ENCODE data around the gene NTM.

The NTM gene

DNA sequence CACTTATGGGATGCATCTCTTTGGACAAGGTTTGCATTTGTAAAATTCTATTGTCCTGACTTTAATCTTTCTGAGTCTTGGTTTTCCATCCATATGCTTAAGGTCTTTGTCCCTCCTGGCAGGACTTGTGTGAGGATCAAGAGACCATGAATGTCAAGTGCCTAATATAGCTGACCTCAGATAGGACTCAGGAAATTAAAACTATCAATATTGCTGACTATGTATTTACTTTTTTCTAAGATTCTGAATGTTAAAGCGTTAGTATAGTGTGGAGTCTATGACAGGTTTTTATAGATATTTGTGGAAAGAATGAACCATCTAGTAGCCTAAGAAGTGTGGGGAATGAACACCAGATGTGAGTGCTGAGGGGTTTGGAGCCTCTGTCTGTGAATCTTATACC is 637.8 kb downstream of the NTM start:
- DNase-seq (ENCODE audit: low read depth) = no peak

DNA sequence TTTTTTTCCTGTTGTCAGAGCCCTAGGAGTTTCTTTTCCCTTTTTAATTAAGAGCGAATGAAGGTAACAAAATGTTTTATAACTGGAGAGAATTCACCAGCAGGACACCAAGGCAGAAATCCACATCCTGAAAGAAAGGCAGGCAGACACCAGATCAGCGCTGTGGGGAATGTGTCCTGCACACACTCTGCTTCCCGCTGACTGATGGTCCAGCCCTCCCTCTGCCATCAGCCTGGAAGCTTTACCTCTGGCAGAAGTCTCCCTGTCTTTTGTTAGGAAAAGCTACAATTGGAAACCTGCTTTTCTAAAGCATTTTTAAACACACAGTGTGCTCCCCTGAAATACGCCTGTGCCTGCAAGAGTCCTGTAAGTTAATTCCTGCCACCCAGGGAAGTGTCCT is 638.5 kb downstream of the NTM start:
- DNase-seq (ENCODE audit: low read depth) = no peak

DNA sequence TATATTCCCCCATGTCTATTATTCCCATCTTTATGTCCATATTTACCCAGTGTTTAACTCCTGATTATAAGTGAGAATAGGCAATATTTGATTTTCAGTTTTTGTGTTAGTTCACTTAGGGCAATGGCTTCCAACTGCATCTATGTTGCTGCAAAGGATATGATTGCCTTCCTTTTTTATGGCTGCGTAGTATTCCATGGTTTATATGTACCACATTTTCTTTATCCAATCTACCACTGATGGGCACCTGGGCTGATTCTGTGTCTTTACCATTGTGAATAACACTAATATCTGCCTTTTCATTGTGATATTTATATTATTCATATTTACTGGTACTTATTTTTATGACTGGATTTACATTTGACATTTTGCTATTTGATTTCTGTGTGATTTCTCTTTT is 649.6 kb downstream of the NTM start:
- no peak for DNase-seq (ENCODE audit: low read depth)

DNA sequence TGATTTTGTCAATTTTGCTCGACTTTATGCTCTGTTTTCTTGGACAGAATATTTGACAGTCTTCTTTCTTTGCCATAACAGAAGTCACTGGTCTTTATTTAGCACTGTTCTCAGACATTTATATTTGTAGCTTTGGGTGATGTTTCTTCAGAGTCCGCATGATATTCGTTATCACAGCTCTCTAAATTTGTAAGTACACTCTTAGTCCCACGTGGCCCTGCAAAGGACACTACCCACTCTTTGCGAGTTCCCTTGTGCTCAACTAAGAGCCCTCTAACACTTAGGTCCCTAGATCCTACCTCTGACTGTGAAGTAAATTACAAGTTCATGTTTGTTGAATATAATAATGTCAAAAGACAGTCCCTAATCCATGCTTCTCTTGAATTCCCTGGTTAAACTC is 651.9 kb downstream of the NTM start:
- DNase-seq (ENCODE audit: low read depth) = no peak

DNA sequence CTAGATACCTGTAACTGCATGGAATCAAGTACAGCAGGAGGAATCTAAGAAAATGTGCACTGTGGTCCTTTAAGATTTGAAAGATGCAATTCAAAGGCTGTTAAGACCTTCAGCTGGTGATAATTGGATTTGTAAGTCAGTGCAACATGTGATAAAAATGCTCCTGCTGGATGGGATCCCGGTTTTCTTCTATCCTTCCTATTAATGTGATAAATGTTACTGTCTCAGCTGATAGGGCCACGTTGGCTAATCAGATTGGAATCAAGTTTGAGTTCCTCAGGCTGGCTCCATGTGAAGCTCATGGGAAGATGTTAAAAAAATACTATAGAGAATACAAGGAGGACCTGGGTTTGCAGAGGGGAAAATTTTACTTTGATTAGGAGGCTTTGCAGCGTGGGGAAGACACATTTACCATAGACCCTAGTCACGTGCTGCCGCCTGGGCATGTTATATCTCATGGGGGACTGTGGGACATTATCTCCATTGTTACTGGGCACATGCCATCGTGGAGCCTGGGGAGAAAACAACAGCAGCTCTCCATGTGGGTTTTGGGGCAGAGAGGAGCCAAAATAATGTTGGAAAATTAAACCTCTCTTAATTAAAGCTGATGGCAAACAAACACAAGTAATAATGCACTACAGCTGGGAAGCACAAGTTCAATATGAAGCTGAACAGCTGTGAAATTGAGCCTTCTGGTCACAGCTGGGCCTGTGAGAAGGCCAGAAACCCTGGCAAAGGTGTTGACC is 652.5 kb downstream of the NTM start:
- DNase-seq (ENCODE audit: low read depth) = no peak

DNA sequence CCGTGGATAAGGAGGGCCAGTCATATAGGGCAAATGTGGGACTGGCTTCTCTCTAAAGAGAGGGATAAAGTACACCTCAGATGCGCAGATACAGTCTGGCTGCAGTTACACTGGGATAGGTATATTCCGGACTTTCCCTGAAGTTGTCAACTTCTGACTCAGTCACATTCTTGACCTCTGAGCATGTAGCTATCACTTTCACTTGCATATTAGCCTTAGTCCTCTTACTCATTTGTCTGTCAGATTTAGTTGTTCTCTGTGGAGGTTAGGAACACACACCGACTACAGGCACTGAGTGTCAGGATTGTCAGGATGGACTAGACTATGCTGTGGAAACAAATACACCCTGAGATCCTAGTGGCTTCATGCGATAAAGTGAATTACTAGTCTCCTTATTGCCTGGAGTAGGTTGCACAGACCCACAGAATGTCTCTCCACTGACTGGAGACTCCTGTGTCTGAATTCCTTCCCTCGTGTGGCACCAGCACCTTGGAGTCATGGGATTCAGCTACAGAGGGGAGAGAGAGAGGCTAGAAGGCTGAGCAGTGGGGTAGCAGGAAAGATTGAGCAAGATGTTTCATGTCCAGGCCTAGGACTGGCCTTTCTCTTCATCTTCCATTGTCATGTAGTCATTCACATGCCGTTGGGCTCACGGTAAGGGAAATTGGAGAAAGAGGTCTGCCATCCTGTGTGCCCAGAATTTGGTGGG is 654.3 kb downstream of the NTM start:
- DNase-seq (ENCODE audit: low read depth) = no peak

DNA sequence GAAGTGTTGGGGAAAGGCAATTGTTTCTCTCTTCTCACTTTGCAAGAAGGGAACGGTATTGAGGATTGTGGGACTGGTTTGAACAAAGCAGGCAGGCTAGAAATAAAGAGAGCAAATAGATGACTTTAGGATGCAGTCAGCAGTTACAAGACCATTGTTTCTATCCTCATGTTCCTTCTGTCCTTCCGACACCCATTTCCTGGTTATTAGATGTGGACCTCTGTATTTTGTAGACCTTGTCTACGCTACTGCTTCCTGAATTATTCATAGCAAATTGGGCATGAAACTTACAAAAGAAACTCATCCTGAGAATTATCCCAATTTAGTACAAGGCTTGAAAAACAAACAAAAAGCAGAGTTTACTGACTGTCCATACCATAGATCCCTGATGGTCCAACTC is 656.3 kb downstream of the NTM start:
- DNase-seq (ENCODE audit: low read depth) = no peak

DNA sequence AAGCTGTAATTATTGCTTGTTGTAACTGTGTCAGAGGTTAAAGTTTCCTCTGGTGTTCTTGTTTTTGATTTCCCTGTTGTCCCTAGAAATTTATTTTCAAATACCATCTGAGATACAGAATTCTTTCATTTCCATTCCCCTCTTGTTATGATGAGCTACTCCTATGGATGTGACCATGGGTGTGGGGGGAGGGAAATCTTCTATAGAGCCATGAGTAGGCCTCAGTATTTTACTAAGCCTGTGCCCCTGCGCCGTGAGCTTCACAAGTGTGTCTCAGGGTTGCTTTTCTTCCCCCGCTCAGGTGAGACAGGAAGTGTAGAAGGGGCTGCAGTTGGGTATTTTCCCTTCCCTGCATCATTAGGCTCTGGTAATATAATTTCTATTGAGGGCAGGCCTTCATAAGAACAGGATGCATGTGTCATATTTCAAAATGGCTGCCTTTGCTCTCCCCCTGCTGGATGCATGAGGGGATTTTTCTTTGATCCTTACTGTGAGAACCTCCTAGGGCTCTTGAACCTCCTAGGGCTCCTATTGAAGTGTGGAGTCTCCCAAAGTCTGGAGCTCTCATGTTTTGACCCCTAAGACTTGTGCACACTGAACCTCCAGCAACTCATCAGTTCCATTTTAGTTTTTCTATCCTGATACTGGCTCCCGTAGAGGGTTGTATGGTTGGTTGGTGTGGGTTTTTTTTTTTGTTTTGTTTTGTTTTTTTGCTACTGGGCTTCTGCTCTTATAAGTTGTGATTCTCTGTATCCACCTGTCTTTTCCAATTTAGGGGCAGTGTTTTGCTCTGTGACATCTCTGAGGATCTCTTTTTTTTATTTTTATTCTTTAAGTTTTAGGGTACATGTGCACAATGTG is 658.2 kb downstream of the NTM start:
- no peak for DNase-seq (ENCODE audit: low read depth)

DNA sequence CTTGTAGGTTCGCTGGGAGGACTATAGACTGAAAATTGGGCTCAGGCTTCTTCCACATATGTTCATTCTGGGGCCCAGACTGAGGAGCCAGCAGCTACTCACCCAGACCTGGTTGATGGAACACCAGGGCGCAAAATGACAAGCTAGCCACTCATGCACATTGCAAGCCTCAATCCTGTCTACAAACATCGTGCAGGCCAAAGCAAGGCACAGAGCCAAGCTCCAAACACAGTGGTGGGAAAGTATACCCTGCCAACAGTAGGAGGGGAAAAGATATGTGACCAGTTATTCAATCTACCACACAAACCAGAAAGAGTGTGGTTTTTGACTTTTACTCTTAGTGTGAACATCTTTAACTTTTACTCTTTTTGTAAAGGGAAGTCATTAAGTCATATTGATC is 660.5 kb downstream of the NTM start:
- DNase-seq (ENCODE audit: low read depth) = no peak

DNA sequence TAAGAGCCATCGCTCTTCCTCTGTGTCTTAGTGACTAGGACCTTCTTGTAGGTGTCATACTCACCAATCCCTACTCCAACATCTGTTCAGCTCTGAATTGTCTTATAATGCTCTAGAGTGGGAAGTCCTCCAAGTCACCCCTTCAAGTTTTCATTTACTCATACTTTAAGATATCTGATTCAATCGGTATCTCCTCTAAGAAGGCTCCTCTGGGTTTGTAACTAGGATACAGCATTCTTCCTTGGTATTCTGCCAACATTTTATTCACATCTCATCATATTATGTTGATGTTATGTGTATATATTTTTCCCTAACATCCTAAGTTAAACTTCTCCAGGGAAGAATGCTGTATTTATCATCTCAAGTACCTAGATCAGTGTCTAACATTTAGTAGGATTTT is 662.1 kb downstream of the NTM start:
- no peak for DNase-seq (ENCODE audit: low read depth)

DNA sequence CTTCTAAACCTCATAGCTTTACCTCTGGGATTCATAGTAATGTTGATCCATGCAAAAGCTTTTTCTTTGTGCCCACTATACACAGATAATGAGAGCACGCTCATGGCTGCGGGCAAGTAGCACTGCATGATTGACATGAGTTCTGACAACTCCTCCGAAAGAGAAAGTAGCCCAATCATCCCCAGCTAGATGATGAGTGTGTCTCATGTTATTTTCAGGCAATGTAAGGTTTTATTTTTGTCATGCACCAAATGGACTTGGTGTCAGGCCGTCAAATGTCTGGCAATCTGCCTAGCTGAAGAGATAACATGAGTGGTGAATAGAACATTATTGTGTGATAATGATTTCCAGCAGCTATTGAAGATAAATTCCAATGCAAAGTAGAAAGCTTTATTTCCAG is 662.6 kb downstream of the NTM start:
- no peak for DNase-seq (ENCODE audit: low read depth)

DNA sequence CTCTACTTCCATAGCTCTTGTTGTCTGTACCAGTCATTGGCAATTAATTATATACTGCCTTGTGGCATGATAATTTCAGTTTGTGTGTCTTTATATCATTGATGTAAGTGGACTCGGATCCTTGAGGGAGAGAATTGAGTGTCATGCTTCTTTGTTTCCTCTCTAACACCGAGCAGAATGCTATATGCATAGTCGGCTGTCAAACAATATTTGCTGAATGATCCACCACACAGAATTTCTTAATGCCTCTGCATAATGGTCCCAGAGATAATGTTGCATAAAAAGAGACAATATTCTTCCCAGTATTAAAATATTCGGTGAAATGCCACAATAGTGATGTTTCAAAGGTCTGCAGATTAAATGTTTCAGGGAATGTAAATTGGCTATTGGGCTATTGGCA is 664.8 kb downstream of the NTM start:
- no peak for DNase-seq (ENCODE audit: low read depth)

DNA sequence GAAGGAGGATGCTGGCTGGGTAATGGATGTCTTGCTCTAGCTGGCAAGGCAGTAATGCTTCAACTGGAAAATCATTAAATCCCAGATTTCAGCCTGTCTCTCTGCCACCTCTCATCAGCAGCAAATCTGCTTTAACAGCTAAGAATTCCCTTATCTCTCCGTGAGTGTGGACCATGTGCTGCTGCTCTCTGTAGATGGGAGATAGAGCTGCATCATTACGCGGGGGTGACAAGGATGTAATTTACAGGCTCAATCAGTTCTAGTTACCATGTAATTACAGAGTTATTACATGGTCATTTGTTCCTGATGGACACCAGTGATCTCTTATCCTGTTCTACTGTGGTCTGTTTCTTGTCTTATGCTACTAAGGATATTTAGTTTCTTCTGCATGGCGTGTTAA is 665.4 kb downstream of the NTM start:
- no peak for DNase-seq (ENCODE audit: low read depth)

DNA sequence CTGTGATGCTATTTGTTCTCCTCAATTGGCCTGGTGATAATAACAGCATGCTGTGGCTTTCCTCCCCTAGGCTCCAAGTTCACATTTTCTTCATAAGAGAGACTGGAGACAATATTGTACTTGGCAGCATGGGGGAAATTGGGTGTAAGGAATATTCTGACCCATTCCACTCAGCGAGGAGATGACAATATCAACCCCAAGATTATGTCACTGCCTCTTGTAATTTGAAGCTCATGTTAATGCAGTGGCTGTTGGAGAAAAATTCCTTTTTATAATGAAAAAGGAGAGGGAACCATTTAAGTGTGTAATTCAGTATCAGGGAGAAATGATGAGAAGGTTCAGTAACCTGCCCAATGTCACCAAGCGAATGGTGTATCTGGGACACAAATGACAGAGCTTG is 665.8 kb downstream of the NTM start:
- no peak for DNase-seq (ENCODE audit: low read depth)

DNA sequence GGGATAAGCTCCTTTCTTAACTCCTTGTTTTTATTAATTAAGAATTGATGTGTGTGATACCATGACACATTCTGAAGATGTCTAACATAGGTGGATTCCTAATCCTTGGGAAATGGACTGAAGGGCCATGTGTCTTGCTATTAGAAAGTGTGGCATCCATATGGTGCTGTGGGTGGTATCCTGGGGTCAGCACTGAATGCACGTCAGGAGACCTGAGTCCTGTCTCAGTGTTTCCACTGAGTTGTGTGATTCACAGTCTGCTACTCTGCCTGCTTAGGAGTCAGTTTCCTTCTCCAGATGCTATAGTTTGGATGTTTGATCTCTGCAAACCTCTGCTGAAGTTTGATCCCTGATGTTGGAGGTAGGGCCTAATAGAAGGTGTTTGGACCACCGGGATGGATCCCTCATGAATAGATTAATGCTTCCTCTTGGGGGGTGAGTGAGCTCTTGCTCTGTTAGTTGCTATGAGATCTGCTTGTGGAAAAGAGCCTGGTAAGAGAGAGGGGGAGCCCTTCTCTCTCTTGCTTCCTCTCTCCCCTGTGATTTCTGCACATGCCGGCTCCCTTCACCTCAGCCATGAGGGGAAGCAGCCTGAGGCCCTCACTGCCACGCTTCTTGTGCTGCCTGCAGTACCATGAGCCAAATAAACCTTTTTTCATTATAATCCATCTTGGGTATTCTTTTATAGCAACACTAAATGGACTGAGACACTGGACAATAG is 666.5 kb downstream of the NTM start:
- no peak for DNase-seq (ENCODE audit: low read depth)

DNA sequence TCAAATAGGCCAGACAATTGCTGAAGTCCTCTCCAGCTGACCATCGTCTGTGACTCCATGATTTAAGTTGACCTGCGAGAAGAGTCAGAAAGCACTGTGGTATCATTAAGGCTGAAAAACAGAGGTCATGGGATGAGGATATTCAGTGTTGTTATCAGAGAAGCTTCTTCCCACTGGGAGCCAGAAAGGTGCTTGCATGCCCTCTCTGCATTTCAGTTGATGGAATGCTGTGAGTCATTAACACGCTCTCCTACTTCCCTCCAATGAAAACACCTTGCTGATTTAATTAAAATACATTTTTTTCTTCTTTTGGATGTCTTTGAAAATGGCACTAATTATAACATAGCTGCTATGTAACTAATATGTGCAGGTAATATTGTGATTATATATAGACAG is 667.0 kb downstream of the NTM start:
- DNase-seq (ENCODE audit: low read depth) = no peak

DNA sequence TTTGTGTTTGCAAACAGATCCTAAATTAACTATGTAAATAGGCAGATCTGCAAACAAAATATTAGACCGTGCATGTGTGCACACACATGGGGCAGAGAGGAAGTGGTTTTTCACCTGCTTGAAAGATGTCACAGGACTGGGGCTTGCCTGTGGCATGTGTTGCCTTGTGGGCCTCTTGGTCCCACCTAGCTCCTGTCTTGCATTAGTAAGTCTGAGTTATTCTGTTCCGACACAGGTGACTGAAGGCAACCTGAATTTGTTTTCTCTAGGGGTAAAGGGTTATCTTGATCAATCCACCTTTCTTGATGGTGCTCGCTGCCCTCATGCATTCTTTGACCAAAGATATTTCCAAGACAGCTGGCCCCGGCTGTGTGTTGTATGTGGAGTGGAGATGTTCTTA is 667.5 kb downstream of the NTM start:
- DNase-seq (ENCODE audit: low read depth) = no peak

DNA sequence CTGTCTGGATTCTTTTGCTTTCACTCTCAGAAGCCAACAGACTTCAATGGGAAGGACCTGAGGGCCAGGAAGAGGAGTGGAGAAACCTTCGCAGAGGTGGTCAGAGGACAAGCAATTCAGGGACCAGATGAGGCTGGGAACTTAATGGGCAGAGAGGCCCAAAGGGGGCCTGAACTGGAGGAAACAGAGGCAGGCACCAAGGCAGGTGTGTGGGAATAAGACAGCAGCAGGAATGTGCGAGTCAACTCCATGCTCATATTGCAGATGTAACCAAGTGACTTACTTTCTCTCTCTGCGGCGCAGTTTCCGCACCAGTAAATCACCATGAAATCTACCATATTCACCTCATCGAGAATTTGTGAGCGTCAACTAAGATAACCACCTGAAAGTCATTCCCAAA is 669.1 kb downstream of the NTM start:
- DNase-seq (ENCODE audit: low read depth) = no peak

DNA sequence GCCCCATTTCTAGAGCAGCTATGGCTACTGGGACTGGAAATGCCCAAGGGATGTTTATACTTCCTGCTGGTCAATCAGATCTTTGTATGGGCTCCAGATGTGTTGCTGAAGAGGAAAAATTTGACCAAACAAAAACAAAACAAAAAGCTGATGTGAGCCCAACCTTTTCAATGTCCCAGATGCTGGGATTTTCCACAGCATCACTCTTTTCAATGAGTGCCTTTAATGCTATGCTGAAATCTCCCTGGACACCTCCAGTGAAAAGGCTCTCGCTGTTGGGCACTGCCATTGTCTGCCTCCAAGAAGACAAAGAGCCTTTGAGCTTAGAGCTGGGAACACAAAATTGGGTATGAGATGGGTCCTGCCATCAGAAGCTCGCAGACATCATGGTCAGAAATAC is 671.9 kb downstream of the NTM start:
- DNase-seq (ENCODE audit: low read depth) = no peak

DNA sequence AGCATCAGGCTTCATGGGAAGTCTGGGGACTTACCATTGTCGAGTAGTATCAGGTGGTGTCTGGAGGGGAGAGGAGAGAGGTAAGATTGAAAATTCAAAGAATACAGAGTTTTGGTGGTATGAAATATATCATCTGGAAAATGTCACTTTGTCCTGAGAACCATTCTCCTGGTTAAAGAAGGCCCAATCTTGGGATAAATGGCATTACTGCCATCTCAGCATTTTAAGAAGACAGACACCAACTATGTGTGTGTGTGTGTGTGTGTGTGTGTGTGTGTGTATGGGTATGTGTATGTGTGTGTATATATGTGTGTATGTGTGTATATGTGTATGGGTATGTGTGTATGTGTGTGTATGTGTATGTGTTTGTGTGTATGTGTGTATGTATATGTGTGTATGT is 673.3 kb downstream of the NTM start:
- no peak for DNase-seq (ENCODE audit: low read depth)

DNA sequence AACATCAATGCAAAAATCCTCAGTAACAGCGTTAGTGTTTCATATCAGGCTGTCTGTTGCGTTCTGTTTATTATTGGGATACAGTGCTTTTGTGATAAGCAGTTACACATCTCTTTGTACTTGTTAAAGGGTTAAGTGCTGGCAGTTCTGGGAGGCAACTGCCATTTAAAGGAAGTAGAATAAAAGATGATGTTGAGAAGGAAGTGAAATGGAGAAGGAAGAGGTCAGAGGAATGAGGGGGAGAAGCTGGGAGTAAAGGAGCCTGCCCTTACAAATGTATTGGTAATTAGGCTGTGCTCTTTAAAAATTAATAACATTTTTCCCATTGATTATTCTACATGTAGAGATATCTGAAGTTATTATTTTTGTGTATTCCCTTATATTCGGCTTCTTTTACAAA is 674.7 kb downstream of the NTM start:
- no peak for DNase-seq (ENCODE audit: low read depth)

DNA sequence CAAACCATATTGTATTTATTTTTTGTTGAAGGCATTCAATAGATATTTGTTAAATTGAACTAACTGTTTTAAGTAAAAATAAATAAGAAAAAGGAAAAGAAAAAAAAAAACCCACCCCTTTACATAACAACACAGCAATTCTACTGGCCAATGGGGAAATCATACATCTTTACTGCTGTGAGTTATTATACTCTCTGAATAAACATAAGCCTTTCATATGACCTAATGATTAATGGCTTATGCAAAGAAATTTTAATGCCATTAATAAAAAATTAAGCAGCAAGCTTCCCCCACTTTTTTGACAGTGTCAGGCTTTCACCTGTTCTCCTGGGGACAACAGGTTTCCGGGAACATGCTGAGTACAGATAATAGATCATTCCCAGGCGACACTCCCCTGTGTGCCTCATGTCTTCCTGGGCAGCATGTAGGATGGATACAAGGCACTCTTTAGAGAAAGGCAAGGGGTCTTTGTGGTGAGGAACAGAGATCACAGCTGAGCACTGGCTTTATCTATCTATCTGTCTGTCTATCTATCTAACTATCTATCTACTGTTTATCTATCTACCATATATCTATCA is 676.0 kb downstream of the NTM start:
- DNase-seq (ENCODE audit: low read depth) = no peak
